GM12892 (cell line): ENCODE results near the gene SNRPN.

Experiments used
- POLR2A ChIP-seq: IDR thresholded peaks from 2 replicates; pipeline ENCODE4 v1.6.1; 2011; ENCODE audit warnings: low read depth, low read length, control low read depth
- TAF1 ChIP-seq: IDR thresholded peaks from 2 replicates; pipeline ENCODE4 v1.6.1; 2011; ENCODE audit warnings: low read depth, mild to moderate bottlenecking, control low read depth, low read length, borderline replicate concordance

- no peak for TF ChIP-seq TAF1
- no peak for TF ChIP-seq POLR2A
Observed at GRCh38 chr15:24948495-24948894, 6.3 kb upstream of the SNRPN start.
